ENCODE data around the gene ZNF865.
"Not testable (repeated sequence)": the region's sequence is repeated elsewhere in the genome, so short reads cannot be mapped to it uniquely, and the experiment has no call there.

ZNF865 gene

DNA sequence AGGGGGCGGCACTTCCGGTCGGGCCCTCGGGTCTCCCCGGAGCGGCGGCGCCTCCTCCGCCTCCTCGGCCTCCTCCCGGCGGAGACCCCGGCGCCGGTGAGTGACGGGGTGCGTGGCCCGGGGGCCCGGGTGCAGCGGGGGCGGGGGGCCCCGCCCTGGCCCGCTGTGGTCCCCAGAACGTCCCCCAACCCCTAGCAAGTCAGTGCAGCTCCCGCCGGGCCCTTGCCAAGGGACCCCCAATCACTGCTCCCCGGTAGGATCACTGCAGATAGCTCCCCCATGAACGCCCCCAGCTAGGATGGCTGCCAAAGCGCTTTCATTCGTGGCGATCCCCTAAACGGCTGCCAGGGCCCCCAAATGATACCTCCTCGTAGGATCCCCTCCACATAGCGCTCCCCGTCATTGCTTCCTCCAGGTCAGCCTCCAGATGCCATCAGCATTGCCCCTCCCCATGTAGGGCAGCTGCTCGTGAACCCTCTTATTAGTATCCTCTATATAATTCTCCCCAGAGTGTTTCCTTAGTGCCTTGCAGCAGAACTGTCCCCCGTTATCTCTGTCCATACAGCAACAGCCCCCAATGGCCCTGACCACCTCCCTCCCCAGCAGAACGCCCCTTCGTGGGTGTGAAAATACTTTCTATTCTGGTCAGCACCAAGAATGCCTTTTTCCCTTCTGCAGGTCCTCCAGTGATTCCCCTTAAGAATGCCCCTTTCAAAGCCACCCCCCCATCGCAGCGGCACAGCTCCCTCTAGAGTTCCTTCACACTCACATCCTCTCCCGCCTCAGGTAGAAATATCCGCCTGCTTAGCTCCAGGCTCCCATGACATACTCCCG is at the start of gene ZNF865:
Gene ZNF865 (plus strand): TSS at position 11 of the 834 bp plus-strand sequence. CDS start 7,972 bp downstream, outside the sequence.
- peak; percentile 77 to 82 for DNase-seq

GRCh38 chr19:55559684-55560083 is 45.8 kb upstream of the ZNF865 start:
- DNase-seq = no peak

GRCh38 chr19:55563261-55563690 is 42.2 kb upstream of the ZNF865 start:
- no peak for DNase-seq

DNA sequence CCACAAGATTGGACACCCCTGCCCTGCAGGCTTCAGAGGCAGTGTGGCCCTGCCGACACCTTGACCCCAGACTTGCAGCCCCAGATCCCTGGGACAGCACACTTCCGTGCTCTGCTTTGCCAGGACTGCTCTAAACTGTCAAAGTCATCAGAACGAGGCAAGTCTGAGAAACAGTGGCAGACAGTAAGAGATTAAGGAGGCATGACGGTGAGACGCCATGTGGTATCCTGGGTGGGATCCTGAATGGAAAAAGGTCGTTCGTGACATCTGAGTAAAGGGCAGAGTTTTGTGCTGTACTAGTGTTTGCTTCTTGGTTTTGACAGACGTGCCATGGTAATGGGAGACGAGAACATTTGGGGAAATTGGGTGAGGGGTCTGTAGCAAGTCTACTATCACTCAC is 38.6 kb upstream of the ZNF865 start:
- DNase-seq = no peak

- DNase-seq = no peak
Measured at GRCh38 chr19:55567708-55568328, 37.6 kb upstream of the ZNF865 start.

DNA sequence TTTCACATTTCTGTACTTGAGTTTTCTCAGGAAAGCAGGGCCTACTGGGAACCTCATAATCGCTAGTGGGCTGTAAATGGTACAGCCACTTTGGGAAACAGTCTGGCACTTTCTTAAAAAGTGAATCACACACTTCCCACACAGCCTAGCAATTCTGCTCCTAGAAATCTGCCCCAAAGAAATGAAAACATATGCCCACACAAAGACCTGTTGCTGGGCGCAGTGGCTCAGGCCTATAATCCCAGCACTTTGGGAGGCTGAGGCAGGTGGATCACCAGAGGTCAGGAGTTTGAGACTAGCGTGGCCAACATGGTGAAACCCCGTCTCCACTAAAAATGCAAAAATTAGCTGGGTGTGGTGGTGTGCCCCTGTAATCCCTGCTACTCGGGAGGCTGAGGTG is 36.0 kb upstream of the ZNF865 start:
- not testable (repeated sequence) for DNase-seq

GRCh38 chr19:55573929-55574328 is 31.5 kb upstream of the ZNF865 start:
- DNase-seq = not testable (repeated sequence)

GRCh38 chr19:55576746-55577145 is 28.7 kb upstream of the ZNF865 start:
- DNase-seq = no peak

DNA sequence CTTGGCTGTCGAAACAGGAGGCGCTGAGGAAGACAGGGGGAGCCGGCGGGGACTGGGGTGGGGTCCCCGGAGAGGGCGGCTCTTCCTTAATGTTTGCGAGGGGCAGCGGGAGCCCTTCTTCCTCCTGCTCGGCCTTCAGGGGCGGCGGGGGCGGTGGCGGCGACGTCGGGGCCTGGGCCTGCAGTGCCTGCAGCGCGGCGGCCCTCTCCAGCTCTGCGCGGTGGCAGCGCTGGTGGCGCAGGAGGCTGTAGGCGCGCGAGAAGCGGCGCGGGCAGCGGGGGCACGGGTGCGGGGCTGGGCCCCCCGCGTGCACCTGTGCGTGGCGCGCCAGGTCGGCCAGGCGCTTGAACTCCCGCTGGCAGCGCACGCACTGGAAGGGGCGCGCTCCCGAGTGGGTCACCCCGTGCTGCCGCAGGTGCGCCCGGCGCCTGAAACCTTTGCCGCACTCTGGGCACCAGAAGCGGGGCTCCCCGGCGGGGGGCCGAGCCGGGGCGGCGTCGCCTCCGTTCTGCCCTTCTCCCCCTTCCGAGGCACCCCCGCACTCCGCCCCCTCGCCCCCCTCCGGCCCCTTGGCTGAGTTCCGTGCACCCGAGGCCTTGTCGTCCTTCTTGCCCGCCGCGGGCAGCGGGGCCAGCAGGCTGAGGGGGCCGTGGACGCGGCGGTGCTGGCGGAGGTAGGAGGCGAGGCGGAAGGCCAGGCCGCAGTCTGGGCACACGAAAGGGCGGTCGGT is 27.3 kb upstream of the ZNF865 start:
- no peak for DNase-seq

DNA sequence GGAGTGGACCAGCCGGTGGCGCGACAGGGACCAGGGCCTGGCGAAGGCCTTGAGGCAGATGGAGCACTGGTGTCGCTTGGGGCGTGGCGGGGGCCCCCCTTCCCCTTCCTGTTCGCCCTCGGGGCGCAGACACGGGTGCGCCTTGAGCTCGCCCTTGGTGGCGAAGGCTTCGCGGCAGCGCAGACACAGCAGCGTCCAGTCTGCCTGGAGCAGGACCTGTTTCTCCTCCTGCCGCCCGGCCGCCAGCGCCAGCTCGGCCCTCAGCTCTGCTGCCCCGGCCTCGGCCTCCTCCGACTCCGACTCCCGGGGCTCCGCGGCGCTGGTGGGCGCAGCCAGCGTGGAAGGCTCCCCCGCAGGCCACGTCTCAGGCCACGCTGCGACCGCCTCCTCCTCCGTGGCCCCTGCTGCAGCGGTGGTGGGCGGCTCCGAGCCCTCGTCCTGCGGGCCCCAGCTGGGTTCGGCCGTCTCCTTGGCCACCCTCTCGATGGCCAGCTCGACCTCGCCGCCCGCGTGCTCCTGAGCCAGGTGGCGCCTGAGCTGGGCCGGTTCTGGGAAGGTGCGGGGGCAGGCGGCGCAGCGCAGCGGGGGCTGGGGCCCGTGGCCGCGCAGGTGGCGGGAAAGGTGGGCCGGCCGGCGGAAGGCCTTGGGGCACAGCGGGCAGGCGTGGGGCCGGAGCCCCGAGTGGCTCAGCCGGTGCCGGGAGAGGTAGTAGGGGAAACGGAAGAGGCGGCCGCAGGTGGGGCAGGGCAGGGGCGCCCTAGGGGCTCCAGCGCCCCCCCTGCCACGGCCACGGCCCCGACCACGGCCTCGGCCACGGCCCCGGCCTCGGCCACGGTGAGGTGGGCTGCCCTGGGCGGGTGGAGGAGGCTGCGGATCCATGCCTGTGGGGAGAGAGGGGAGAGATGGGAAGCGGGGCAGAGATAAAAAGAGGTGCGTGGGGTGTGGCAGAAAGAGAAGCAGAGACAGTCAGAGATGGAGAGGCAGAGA is 26.4 kb upstream of the ZNF865 start:
- no peak for DNase-seq

GRCh38 chr19:55579766-55580621 is 25.5 kb upstream of the ZNF865 start:
- DNase-seq = peak in 1 of 2 experiments; percentile 10

DNA sequence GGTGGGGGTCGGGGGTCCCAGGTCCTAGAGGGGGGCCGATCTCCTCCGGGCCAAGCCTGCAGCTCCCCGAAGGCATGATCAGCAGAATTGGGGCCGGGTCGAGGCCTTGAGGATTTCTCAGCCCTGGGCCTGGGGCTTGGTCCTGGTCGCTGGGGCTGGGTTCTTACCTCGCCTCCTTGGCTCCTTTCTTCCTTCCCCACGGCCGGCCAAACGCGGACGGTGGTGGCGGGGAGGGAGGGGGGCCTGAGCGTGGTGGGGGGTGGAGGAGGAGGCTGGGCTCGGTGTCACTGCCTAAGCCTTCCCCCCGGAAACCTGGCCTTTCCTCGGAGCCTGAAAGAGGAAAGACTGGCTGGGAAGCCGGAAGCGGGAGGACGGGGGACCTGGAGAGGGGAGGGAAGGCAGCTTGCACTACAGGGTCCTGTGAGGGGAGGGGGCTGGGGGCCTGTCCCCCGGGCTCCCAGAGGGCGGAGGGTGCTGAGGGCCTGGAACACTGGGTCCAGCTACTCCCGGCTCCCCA is 24.8 kb upstream of the ZNF865 start, which contains the start of gene ZNF579:
Gene ZNF579 (minus strand): TSS at position 221 of the 517 bp plus-strand sequence. CDS start 1,209 bp downstream, outside the sequence.
- DNase-seq = peak; percentile 91 to 92

- peak; percentile 24 to 26 for DNase-seq
Measured at GRCh38 chr19:55581145-55581822, 24.2 kb upstream of the ZNF865 start.

DNA sequence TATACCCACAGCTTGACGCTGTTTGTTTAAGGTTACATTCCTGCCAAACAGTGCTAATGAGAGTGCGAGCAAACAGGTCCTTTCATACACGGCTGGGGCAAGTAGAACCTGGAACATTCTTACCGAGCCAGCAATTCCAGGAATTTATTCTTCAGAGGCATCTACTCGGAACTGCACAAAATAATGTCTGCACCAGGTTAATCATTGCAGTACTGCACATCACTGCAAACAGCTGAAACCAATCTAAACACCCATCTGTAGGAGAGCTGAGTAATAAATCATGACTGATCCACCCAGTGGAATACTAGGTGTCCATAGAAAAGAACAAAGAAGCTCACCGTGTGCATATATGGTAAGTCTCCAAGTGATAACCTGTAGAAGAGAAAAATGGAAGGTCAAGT is 23.6 kb upstream of the ZNF865 start:
- no peak for DNase-seq

- not testable (repeated sequence) for DNase-seq
Measured at GRCh38 chr19:55582284-55582683, 23.2 kb upstream of the ZNF865 start.

DNA sequence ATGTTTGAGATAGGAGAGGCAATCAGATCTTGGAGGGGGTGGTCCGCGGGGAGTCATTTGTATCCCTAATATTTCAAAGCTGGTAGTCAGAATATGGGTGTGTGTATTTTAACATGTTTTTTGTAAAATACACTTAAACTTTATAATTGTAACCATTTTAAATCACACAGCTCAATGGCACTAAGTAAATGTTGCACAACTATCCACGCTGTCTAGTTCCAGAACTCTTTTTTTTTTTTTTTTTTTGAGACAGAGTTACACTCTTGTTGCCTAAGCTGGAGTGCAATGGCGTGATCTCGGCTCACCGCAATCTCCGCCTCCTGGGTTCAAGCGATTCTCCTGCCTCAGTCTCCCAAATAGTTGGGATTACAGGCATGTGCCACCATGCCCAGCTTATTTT is 21.6 kb upstream of the ZNF865 start:
- DNase-seq = not testable (repeated sequence)

- no peak for DNase-seq
Measured at GRCh38 chr19:55584871-55585270, 20.6 kb upstream of the ZNF865 start.

DNA sequence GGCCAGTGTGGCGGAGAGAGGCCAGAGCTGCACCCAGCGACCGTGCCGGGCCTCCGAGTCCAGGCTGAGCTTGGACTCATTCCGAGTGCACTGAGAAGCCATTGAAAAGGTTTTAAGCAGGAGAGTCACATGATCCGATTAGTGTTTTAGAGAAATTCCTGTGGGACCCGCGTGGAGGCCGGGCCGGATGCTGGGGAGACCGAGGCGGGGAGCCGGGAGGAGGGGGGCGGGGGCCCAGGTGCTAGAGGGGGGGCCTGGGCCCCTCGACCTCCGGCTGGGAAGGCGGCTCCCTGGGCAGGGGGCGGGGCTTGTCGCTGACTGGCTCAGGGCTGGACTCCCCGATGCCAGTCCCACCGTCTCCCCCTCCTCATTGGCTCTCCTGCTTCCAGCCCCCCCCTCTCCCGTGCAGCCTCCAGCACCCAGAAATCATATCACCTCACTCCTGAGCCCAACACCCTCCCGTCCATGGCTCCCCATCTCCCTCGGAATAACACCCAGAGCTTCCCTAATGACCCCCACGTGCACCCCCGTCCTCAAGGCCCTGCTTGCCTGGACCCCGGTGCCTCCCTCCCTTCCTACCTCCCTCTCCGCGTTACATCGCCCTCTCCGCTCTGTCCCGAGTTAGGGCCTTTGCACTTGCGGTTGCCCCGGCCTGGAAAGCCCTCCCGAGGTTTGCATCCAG is 19.6 kb upstream of the ZNF865 start:
- DNase-seq = peak; percentile 59 to 60

DNA sequence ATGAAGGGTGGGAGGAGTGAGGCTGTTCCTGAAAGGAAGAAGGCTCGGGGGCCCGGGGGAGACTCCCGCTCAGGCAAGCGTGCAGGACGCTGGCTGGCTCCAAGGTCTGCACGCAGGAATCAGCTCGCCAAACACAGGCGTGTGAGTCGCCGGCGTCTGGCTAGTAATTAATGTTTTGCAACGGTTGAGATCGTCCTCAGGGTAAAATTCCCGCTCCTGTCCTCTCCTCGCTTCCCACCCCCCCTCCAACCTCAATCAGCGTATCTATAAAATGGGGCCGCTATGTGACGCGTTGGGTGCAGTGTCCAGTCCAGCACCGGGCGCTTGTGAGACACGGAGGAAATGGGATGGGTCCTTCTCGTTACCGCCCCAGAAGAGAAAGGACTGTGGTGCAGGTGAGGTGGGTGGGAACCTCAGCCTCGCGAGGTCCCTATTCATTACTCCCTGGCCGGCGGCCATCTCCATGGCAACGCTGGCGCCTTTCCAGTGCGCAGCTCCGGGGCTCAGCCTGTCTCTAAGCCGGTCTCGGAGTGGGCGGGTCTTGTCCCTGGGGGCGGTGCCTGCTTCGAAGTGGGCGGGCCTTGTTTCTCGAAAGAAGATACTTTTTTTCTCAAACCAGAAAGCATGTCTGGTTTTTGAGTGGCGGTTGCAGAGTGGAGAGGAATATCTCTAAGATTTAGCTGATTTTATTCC is 18.3 kb upstream of the ZNF865 start:
- peak; percentile 97 to 98 for DNase-seq
